Glomerular visceral epithelial cell (primary cell): ENCODE results near the gene MESP2.

Source experiments
- DNase-seq: peaks from one replicate; pipeline ENCODE4 v3.0.0-alpha.2; 2016; ENCODE audit errors: extremely low spot score

The MESP2 gene

GRCh38 chr15:89776274-89777072 lies at the start of gene MESP2:
Gene MESP2 (plus strand): TSS chr15:89776332. CDS start chr15:89776358, 26 bp downstream.
- peak; percentile 73 for DNase-seq

GRCh38 chr15:89728254-89728653 lies 47.9 kb upstream of the MESP2 start:
- DNase-seq = no peak

GRCh38 chr15:89731275-89731674 lies 44.9 kb upstream of the MESP2 start:
- DNase-seq = no peak

GRCh38 chr15:89732451-89733172 lies 43.5 kb upstream of the MESP2 start:
- DNase-seq = no peak

GRCh38 chr15:89735773-89736172 lies 40.4 kb upstream of the MESP2 start:
- no peak for DNase-seq

GRCh38 chr15:89740137-89740536 lies 36.0 kb upstream of the MESP2 start:
- DNase-seq = peak; percentile 82

GRCh38 chr15:89743011-89743410 lies 33.1 kb upstream of the MESP2 start:
- DNase-seq = no peak

- DNase-seq = no peak
Observed at GRCh38 chr15:89743594-89743993, 32.5 kb upstream of the MESP2 start.

- DNase-seq = no peak
Observed at GRCh38 chr15:89745131-89745530, 31.0 kb upstream of the MESP2 start.

GRCh38 chr15:89745768-89746167 lies 30.4 kb upstream of the MESP2 start:
- DNase-seq = no peak

- DNase-seq = no peak
Observed at GRCh38 chr15:89746386-89746780, 29.7 kb upstream of the MESP2 start.

- DNase-seq = no peak
Observed at GRCh38 chr15:89747708-89748682, 28.1 kb upstream of the MESP2 start.

GRCh38 chr15:89749054-89749453 lies 27.1 kb upstream of the MESP2 start:
- no peak for DNase-seq

GRCh38 chr15:89749526-89749925 lies 26.6 kb upstream of the MESP2 start:
- no peak for DNase-seq

GRCh38 chr15:89749951-89750559 lies 26.1 kb upstream of the MESP2 start:
- DNase-seq = no peak

GRCh38 chr15:89750560-89751542 lies 25.3 kb upstream of the MESP2 start, which contains the start of gene MESP1:
Gene MESP1 (minus strand): TSS chr15:89751249. CDS start chr15:89751231, 18 bp downstream.
- DNase-seq = peak; percentile 94

- DNase-seq = no peak
Observed at GRCh38 chr15:89751748-89752147, 24.4 kb upstream of the MESP2 start.

GRCh38 chr15:89753855-89754254 lies 22.3 kb upstream of the MESP2 start:
- no peak for DNase-seq

GRCh38 chr15:89754361-89755154 lies 21.6 kb upstream of the MESP2 start:
- no peak for DNase-seq
